Spleen (tissue), 11 donors: ENCODE data around the gene BPIFB2. TPM values are rescaled to one million over a fixed set of nuclear protein-coding genes. Genes with fewer than 3 reads are reported as not detected.
A peak's percentile ranks its signal among the peaks of the same experiment; 100 is the strongest.

Experiments
- DNase-seq: peaks from one replicate; pipeline ENCODE4 v3.0.0-alpha.2; 2020
- H3K27ac ChIP-seq, 8 donors: fragments of 200-600 bp; sonication (generic) in 7 of 8; 1 replicate in 4 of 8; 2 replicates in 4 of 8; pipeline versions ENCODE4 v1.5.0 to v1.8.0; 2016 to 2021; ENCODE audit warnings: inconsistent platforms in 4 of 8, mild to moderate bottlenecking in 4 of 8, moderate library complexity in 1 of 8
- H3K27me3 ChIP-seq, 7 donors: fragments of 200-600 bp; sonication (generic) in 6 of 7; replicated peaks in 1 of 7; 1 replicate in 4 of 7; 2 replicates in 3 of 7; pipeline versions ENCODE4 v1.5.0 to v1.8.0; 2016 to 2021; ENCODE audit warnings: inconsistent platforms in 3 of 7, mild to moderate bottlenecking in 1 of 7
- H3K36me3 ChIP-seq, 6 donors: fragments of 200-600 bp; sonication (generic) in 5 of 6; 1 replicate in 4 of 6; 2 replicates in 2 of 6; pipeline versions ENCODE4 v1.5.0 to v1.8.0; 2016 to 2021; ENCODE audit warnings: inconsistent platforms in 2 of 6
- H3K4me1 ChIP-seq, 6 donors: fragments of 200-600 bp; sonication (generic) in 5 of 6; 1 replicate in 3 of 6; 2 replicates in 3 of 6; pipeline versions ENCODE4 v1.5.0 to v1.8.0; 2016 to 2021; ENCODE audit warnings: inconsistent platforms in 3 of 6
- H3K4me3 ChIP-seq, 8 donors: fragments of 200-600 bp; sonication (generic) in 7 of 8; 1 replicate in 4 of 8; 2 replicates in 4 of 8; pipeline versions ENCODE4 v1.5.0 to v1.8.0; 2016 to 2021; ENCODE audit warnings: inconsistent platforms in 4 of 8, mild to moderate bottlenecking in 4 of 8, moderate library complexity in 2 of 8
- H3K9me3 ChIP-seq, 8 donors: fragments of 200-600 bp; sonication (generic) in 7 of 8; 1 replicate in 4 of 8; 2 replicates in 4 of 8; pipeline versions ENCODE4 v1.5.0 to v1.8.0; 2016 to 2021; ENCODE audit warnings: inconsistent platforms in 4 of 8
- POLR2A ChIP-seq, 3 donors: fragments of 450-650 bp; IDR thresholded peaks; one replicate each; pipeline ENCODE4 v1.5.1; 2017; ENCODE audit warnings: antibody characterized with exemption in 3 of 3, mild to moderate bottlenecking in 1 of 3
- POLR2AphosphoS5 ChIP-seq, 3 donors: sonication (generic); formaldehyde crosslinking; IDR thresholded peaks; one replicate each; pipeline ENCODE4 v1.5.1; 2017; ENCODE audit warnings: antibody characterized with exemption in 3 of 3
- WGBS, 5 donors: extraction: QIAGEN DNeasy Blood & Tissue Kit in 3 of 5; methylation state at CpG; one replicate each; pipeline versions ENCODE4 v1.1.5 to v1.1.7; 2013 to 2018; 5-methylcytosine and 5-hydroxymethylcytosine counted together
- intact Hi-C: fragments of 100-400 bp; cut with DNase I; formaldehyde crosslinking; loops from one replicate; pipeline ENCODE4 v1.15.0; 2023; ENCODE audit warnings: low total_unique reads
- polyA plus RNA-seq, 3 donors: library from polyadenylated mRNA; stranded (reverse); fragments of 200-250 nt; gene quantifications; one replicate each; pipeline ENCODE4 v1.2.1, GENCODE V29; 2013
- total RNA-seq, 7 donors: library from RNA; depleted of rRNA in 3 of 7; stranded (reverse); fragments of >200 nt in 3 of 7; fragmentation: NEBNext Ultra II Directional in 4 of 7; extraction: Animal tissue kit (Norgen Biotek cat#: 25700) in 4 of 7; gene quantifications; one replicate each; pipeline versions ENCODE4 v1.1.0 to v1.2.1, GENCODE V29; 2016 to 2021
- TF ChIP-seq, protein P1 (sequence below), 11 experiments: fragments of 200-600 bp in 7 of 11; fragments of 450-650 bp in 4 of 11; sonication (generic) in 4 of 11; IDR thresholded peaks in 8 of 11; conservative IDR thresholded peaks in 3 of 11; 1 replicate in 7 of 11; 2 replicates in 4 of 11; pipeline versions ENCODE4 v1.4.0 to v1.8.0; 2016 to 2021; ENCODE audit warnings: antibody characterized with exemption in 11 of 11, inconsistent platforms in 4 of 11, mild to moderate bottlenecking in 1 of 11
- donor health status: healthy with polysubstance abuse.
- donor health status: DM: no; HTN: no; CAD: no; lungs with moderate emphysema.
- donor health status: DM: no; HTN: no; CAD: no.
- donor health status: Bipolar disorder and iron deficiency.
- donor health status: healthy.
- donor health status: DM: no; HTN: no; CAD: no.
- donor health status: DM: yes; HTN: yes; CAD: no.

BPIFB2 gene
- total and polyA plus RNA-seq, 10 donors, result not detected

DNA sequence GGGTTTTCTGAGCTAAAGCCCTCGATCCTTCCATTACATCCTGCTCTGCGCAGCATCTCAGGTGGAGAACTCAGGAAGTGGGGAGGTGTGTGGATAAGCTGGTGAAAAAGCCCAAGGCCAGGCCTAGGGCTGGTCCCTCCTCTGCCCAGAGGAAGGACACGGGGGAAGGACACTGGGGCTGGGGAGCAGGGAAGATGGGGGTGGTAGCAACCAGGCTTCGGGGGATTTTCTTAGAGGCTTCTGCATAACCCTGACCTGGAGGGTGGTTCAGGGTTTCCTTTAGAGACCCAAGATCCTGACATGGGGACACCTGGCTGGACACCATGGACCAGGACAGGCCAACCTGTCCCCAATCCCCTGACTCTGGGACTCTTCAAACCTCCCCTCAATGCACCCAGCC lies 41.1 kb upstream of the BPIFB2 start:
- Histone ChIP-seq H3K4me1 (peaks cover 9 to 64% (median 61%) of the 10 kb centered on the region in 6 donors), H3K27ac (peak overlapping the region in 4 of 8 donors; percentile 42 to 95 (median 76)), H3K4me3 (no peak overlapping the region), H3K9me3 (no peaks in the 10 kb centered on the region), H3K36me3 (no peaks in the 10 kb centered on the region), H3K27me3 (no peaks in the 10 kb centered on the region)
- DNase-seq, result no peak
- TF ChIP-seq, protein P1, sequence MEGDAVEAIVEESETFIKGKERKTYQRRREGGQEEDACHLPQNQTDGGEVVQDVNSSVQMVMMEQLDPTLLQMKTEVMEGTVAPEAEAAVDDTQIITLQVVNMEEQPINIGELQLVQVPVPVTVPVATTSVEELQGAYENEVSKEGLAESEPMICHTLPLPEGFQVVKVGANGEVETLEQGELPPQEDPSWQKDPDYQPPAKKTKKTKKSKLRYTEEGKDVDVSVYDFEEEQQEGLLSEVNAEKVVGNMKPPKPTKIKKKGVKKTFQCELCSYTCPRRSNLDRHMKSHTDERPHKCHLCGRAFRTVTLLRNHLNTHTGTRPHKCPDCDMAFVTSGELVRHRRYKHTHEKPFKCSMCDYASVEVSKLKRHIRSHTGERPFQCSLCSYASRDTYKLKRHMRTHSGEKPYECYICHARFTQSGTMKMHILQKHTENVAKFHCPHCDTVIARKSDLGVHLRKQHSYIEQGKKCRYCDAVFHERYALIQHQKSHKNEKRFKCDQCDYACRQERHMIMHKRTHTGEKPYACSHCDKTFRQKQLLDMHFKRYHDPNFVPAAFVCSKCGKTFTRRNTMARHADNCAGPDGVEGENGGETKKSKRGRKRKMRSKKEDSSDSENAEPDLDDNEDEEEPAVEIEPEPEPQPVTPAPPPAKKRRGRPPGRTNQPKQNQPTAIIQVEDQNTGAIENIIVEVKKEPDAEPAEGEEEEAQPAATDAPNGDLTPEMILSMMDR (IDR thresholded peaks at IDR 0.05 in 8 of 11, conservative IDR thresholded peaks at IDR 0.05 in 3 of 11), result no peak
- no peak for TF ChIP-seq POLR2AphosphoS5 (IDR thresholded peaks at IDR 0.05)
- no peak for TF ChIP-seq POLR2A (IDR thresholded peaks at IDR 0.05)
- 74 to 85% (median 77%) methylated on average over 4 of the region's 4 CpGs for WGBS, 5 donors
- intact Hi-C loops, result no loop called here

DNA sequence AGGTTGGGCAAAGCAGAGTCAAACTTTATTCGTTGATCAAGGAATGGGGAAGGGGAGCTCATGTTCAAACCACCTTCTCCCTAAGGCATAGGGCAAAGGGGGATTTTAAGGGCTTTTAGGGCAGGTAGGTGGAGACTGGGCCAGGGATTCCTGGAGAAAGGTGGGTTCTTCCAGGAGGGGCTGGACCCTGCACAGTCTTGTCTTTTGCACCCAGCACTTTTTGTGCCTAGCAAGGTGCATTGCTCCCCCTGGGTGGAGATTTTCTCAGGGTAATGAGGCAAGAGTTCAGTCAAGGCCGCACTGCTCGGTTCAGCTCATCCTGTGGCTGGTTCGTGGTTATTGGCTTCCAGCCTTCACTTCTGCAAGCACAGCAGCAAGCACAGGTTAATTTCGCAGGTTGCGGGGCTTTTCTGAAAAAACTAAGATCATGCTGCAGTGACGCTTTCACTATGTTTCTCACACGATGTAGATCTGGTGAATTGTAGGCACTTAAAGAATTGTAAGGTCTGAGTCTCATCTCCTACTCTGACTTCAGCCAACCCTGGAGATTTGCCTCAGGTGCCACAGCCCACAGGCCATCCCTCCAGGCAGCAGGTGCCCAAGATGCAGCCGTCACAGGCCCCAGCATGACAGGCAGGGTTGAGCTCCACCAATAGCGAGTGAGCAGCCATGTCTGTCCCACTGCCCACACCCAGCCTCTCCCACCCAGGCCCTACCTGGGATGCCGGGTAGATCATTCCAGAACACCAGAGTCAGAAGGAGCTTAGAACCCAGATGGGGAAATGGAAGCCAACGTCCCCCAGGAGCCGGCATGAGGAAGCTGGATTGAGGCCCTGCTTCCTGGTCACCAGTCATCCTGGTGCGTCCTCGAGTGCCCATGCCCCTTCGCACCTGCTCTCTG lies 40.4 kb upstream of the BPIFB2 start:
- Histone ChIP-seq H3K4me1 (peaks cover 16 to 71% (median 68%) of the 10 kb centered on the region in 6 donors), H3K27ac (peak overlapping the region in 6 of 8 donors; percentile 15 to 95 (median 66)), H3K9me3 (no peaks in the 10 kb centered on the region), H3K27me3 (no peaks in the 10 kb centered on the region), H3K4me3 (no peak overlapping the region), H3K36me3 (no peaks in the 10 kb centered on the region)
- intact Hi-C loops, result no loop called here
- 44 to 55% (median 47%) methylated on average over 15 to 16 of the region's 16 CpGs for WGBS, 5 donors
- no peak for DNase-seq
- TF ChIP-seq, protein P1 (IDR thresholded peaks at IDR 0.05 in 8 of 11, conservative IDR thresholded peaks at IDR 0.05 in 3 of 11), result no peak
- TF ChIP-seq POLR2AphosphoS5 (IDR thresholded peaks at IDR 0.05) (no peak), POLR2A (IDR thresholded peaks at IDR 0.05) (no peak)

DNA sequence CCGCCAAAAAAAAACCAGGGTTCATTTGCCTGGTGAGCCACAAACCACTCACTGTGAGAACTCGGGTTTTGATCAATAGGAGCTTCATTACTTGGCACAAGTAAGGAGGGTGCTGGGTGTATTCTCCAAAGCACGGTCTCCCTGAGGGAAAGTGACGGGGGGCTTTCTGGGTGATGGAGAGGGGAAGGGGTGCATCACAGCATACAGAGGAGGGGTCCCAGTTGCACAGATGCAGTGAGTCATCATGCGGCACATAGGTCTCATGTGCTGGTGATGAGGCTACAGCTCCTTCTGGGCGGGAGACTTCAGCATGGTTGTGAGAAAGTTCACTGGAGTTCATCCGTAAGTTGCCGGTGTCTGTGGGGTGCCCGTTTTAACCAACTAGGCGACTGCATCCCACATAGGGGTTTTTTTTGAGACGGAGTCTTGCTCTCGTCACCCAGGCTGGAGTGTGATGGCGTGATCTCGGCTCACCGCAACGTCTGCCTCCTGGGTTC lies 39.5 kb upstream of the BPIFB2 start:
- intact Hi-C loops, result no loop called here
- H3K27ac ChIP-seq, result peak overlapping the region in 6 of 8 donors; percentile 15 to 95 (median 66)
- no peak for DNase-seq

More for the DNA sequence above, 39.5 kb upstream of the BPIFB2 start:
- H3K4me1 ChIP-seq, result peaks cover 20 to 80% (median 76%) of the 10 kb centered on the region in 6 donors
- H3K4me3 ChIP-seq, result no peak overlapping the region
- H3K27me3 ChIP-seq, result no peaks in the 10 kb centered on the region
- TF ChIP-seq POLR2A (IDR thresholded peaks at IDR 0.05) (no peak), POLR2AphosphoS5 (IDR thresholded peaks at IDR 0.05) (no peak)
- TF ChIP-seq, protein P1 (IDR thresholded peaks at IDR 0.05 in 8 of 11, conservative IDR thresholded peaks at IDR 0.05 in 3 of 11), result no peak
- 75 to 85% (median 81%) methylated on average over 11 to 16 of the region's 16 CpGs for WGBS, 5 donors
- H3K36me3 ChIP-seq, result no peaks in the 10 kb centered on the region
- no peaks in the 10 kb centered on the region for H3K9me3 ChIP-seq
